Natural killer cell (primary cell): ENCODE results near the gene RBM6. TPM values are rescaled to one million over a fixed set of nuclear protein-coding genes. Genes with fewer than 3 reads are reported as not detected.
"Not testable (repeated sequence)": the region's sequence is repeated elsewhere in the genome, so short reads cannot be mapped to it uniquely, and the experiment has no call there.

Experiments
- ATAC-seq, 3 donors: fragments of 150-1000 bp in 2 of 3; fragments of 200-7000 bp in 1 of 3; cut with Tn5 transposase; 1 replicate in 1 of 3; 2 replicates in 2 of 3; pipeline ENCODE4 v1.10.0; 2021; ENCODE audit warnings: mild to moderate bottlenecking in 2 of 3, moderate library complexity in 2 of 3
- DNase-seq, 2 donors: peaks; one replicate each; pipeline versions ENCODE4 v3.0.0 to v3.0.0-alpha.2; 2013 to 2021; ENCODE audit warnings: mixed read lengths in 1 of 2
- H3K27ac ChIP-seq: one replicate; pipeline ENCODE4 v1.5.1; 2013; ENCODE audit warnings: mild to moderate bottlenecking, low read length
- H3K27me3 ChIP-seq: one replicate; pipeline ENCODE4 v1.6.1; 2013; ENCODE audit warnings: low read length; ENCODE audit not compliant: control insufficient read depth, insufficient read depth
- H3K36me3 ChIP-seq: one replicate; pipeline ENCODE4 v1.6.1; 2013; ENCODE audit warnings: low read length; ENCODE audit not compliant: control insufficient read depth, insufficient read depth
- H3K4me1 ChIP-seq: one replicate; pipeline ENCODE4 v1.6.1; 2013; ENCODE audit warnings: low read length; ENCODE audit not compliant: control insufficient read depth, insufficient read depth
- H3K4me3 ChIP-seq: one replicate; pipeline ENCODE4 v1.5.1; 2013; ENCODE audit warnings: low read length
- H3K9me3 ChIP-seq: one replicate; pipeline ENCODE4 v1.6.1; 2013; ENCODE audit warnings: low read length; ENCODE audit not compliant: control insufficient read depth, insufficient read depth
- H3K27ac Mint-ChIP-seq, 2 donors: one replicate each; pipeline ENCODE4 v1.8.0; 2022; ENCODE audit warnings: mild to moderate bottlenecking in 2 of 2, mixed read lengths in 2 of 2, moderate library complexity in 1 of 2
- H3K27me3 Mint-ChIP-seq, 2 donors: one replicate each; pipeline ENCODE4 v1.8.0; 2022; ENCODE audit warnings: low read depth in 2 of 2, mixed read lengths in 2 of 2
- H3K36me3 Mint-ChIP-seq: one replicate; pipeline ENCODE4 v1.8.0; 2022; ENCODE audit warnings: mixed read lengths
- H3K4me1 Mint-ChIP-seq, 2 donors: one replicate each; pipeline ENCODE4 v1.8.0; 2022; ENCODE audit warnings: mixed read lengths in 2 of 2
- H3K4me3 Mint-ChIP-seq: one replicate; pipeline ENCODE4 v1.8.0; 2022; ENCODE audit warnings: mild to moderate bottlenecking, moderate library complexity, mixed read lengths
- H3K9me3 Mint-ChIP-seq, 2 donors: one replicate each; pipeline ENCODE4 v1.8.0; 2022; ENCODE audit warnings: mixed read lengths in 2 of 2
- CTCF ChIP-seq: fragments of 200-600 bp; IDR thresholded peaks from one replicate; pipeline ENCODE4 v1.8.0; 2022; ENCODE audit warnings: antibody characterized with exemption
- WGBS: methylation state at CpG from one replicate; pipeline ENCODE4 v1.1.7; 2013; ENCODE audit warnings: missing lambda C conversion rate; ENCODE audit not compliant: insufficient coverage; 5-methylcytosine and 5-hydroxymethylcytosine counted together
- intact Hi-C: fragments of 100-400 bp; cut with micrococcal nuclease; formaldehyde crosslinking; loops from one replicate; pipeline ENCODE4 v1.14.2; 2022
- total RNA-seq, 4 donors: library from RNA; stranded (reverse); fragments of 120-200 nt in 1 of 4; gene quantifications; one replicate each; pipeline versions ENCODE4 v1.2.3 to v1.2.4, GENCODE V29; 2013 to 2022

The RBM6 gene
- total RNA-seq, 3 donors from 2014 or later (not counting 1 experiment from before 2014, with no cell fraction given) = 155 to 193 (median 157) TPM

DNA sequence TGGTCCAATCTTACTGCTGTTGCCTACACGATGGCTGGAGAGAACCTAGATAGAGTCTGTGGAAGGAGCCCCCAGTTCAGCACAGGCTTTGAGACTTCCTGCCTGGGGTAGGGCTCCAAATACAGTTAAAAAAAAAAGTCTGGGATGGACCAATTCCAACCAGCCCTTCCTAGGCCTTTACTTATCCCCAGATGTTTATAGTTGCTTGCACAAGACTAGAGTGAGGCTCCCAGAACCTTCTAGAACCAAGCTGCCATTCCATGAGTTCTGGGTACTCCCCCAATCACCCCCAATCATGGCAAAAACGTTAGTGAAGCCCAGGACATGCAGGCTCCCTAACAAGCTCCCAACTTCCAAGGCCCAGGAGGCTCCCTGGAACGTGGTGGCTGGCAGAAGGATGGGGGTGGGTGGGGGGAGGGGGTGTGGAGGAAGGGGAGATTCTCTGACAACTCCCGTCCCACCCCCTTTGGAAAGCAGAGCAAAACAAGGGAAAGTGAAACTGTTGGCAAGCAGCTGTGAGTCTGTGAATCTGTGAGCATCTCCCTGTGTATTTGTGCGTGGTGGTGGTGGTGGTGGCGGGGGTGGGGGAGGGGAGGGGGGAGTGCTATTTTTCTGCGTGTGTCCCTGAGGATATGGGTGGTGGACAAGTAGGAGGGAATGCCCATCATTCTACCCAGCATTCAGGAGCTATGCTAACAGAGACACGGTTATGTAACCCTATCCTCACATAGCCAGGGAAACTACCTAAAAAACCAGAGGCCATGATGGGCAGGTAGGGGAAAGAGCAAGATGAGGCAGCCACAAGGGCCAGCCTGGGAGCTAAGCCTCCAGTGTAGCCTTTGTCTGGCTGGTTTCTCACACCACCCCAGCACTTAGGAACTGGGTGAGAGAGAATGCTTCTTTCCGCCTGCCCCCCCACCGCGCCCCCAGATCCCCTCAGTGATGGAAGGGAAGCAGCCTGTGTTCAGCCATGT lies 38.3 kb upstream of the RBM6 start:
- 88% methylated on average over 5 of the region's 11 CpGs for WGBS
- Histone ChIP-seq H3K4me3 (no peak overlapping the region), H3K27ac (no peak overlapping the region), H3K36me3 (no peaks in the 10 kb centered on the region), H3K9me3 (no peaks in the 10 kb centered on the region), H3K4me1 (peaks cover 35% of the 10 kb centered on the region), H3K27me3 (no peaks in the 10 kb centered on the region)
- intact Hi-C loops = no loop called here
- Mint-ChIP-seq H3K27ac (no peak overlapping the region), H3K4me3 (no peak overlapping the region), H3K9me3 (no peaks in the 10 kb centered on the region), H3K36me3 (no peaks in the 10 kb centered on the region), H3K27me3 (no peaks in the 10 kb centered on the region), H3K4me1 (peaks cover 11 to 24% of the 10 kb centered on the region in 2 donors)
- DNase-seq = peak in 1 of 2 donors; percentile 25
- no peak for ATAC-seq
- no peak for TF ChIP-seq CTCF

DNA sequence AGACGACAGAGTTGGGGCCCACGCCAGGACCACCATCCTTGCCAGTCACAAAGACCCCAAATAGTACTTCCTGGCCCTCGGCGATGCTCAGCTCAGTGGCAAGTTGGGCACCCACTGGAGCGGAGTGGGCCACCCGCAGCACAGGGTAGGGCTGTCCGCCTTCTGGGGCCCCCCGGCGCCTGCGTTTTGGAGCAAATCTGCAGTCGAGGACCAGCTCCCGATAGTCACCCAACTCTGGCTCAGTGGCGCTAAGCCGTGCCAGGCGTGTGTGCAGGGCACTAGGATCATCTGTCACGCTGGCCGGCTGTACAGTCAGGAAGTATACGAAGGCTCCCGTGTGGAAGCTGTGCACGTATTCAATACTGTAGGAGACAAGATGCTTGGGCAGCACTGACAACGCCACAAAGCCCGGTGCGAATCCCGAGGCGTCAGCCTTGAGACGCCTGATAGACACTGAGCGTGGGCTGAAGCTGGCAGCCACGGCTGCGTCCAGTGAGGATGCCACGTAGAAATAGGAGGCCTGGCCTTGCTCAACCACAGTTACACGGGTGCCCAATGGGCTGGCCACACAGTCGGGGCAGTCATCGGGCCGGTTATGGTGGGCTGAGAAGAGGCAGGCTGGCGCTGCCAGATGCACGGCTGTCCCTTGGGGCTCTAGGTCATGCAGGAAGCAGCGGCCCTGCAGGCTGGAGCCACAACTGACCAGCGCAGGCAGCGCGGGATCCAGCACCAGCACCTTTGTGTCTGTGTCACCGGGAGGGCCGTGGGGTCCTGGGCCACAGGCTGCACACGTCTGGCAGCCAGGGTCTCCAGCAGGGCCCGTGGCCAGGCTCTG lies 37.2 kb upstream of the RBM6 start:
- TF ChIP-seq CTCF = no peak
- no peak overlapping the region for H3K4me3 ChIP-seq
- DNase-seq (peak in 1 of 2 donors; percentile 14), ATAC-seq (no peak)
- no peaks in the 10 kb centered on the region for H3K27me3 ChIP-seq
- H3K27ac ChIP-seq = no peak overlapping the region
- H3K27me3 Mint-ChIP-seq = no peaks in the 10 kb centered on the region
- H3K4me1 ChIP-seq = peaks cover 36% of the 10 kb centered on the region
- WGBS = 96% methylated on average over 44 of the region's 44 CpGs
- H3K36me3 ChIP-seq = no peaks in the 10 kb centered on the region
- H3K27ac Mint-ChIP-seq = no peak overlapping the region
- intact Hi-C loops = no loop called here
- H3K4me1 Mint-ChIP-seq = peaks cover 11 to 26% of the 10 kb centered on the region in 2 donors
- H3K9me3 Mint-ChIP-seq = no peaks in the 10 kb centered on the region
- peak overlapping the region; percentile 56 for H3K4me3 Mint-ChIP-seq
- no peaks in the 10 kb centered on the region for H3K9me3 ChIP-seq
- no peaks in the 10 kb centered on the region for H3K36me3 Mint-ChIP-seq

DNA sequence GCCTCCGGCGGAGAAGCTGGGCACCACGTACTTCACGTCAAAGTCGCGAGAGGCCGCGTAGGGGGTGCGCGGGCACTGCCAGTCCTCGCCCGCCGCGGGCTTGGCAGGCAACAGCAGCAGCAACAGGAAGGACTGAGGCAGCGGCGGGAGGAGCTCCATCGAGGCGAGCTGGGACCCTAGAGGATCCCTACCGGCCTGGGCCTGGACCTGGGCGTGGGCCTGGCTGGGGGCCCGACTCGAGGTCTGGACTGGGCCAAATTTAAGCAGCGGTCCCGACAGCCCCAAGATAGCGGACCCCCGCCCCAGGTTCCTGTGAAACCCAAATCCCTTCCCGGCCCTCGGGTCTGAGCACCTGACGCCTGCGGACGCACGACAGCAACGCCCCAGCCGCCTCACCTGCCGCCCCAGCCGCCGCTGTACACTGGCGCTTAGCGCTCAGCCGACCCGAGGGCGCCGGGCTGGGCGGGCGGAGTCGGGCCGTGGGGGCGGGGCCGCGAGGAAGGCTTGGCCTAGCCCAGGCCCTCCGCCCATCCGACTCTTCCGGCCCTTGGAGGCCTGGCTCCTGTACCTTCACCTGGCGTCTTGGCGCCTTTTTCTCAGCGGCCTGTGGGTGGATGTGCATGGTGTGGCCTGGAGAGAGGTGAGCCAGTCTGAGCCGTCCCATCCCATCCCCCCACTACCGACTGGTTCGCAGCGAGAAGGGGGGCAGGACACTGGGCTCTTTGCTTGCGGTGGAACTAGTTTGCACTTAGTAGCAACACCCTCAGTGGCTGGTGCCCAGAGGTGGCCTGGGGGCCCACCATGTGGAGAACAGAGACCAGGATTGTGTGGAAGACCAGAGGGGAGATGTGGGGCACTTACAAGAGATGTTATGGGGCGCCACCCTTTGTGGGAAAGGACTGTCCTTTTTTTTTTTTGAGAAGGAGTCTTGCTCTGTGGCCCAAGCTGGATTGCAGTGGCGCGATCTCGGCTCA lies 36.2 kb upstream of the RBM6 start, which contains the start of gene MST1R:
MST1R (minus strand) TSS at position 423 of the 974 bp plus-strand sequence; CDS start at position 159, 264 bp downstream.
- Histone ChIP-seq H3K4me1 (peaks cover 36% of the 10 kb centered on the region), H3K27me3 (no peaks in the 10 kb centered on the region), H3K9me3 (no peaks in the 10 kb centered on the region), H3K27ac (peak within 1 kb of the TSS; percentile 50), H3K36me3 (no peaks in the 10 kb centered on the region), H3K4me3 (peak within 1 kb of the TSS; percentile 54)
- TF ChIP-seq CTCF = no peak
- peaks cover 11 to 26% of the 10 kb centered on the region in 2 donors for H3K4me1 Mint-ChIP-seq
- WGBS = 41% methylated on average over 61 of the region's 65 CpGs
- intact Hi-C loops = loop anchor here (1.0 kb wide), 1 partner anchor 47 kb away; the partner anchor contains the start of gene TRAIP
- DNase-seq (peak; percentile 77 to 90), ATAC-seq (peak; percentile 93 to 96 (median 96))
- H3K9me3 Mint-ChIP-seq = no peaks in the 10 kb centered on the region
- H3K36me3 Mint-ChIP-seq = no peaks in the 10 kb centered on the region
- H3K27me3 Mint-ChIP-seq = no peaks in the 10 kb centered on the region
- H3K4me3 Mint-ChIP-seq = peak within 1 kb of the TSS; percentile 84
- H3K27ac Mint-ChIP-seq = peak within 1 kb of the TSS; percentile 67 to 81

DNA sequence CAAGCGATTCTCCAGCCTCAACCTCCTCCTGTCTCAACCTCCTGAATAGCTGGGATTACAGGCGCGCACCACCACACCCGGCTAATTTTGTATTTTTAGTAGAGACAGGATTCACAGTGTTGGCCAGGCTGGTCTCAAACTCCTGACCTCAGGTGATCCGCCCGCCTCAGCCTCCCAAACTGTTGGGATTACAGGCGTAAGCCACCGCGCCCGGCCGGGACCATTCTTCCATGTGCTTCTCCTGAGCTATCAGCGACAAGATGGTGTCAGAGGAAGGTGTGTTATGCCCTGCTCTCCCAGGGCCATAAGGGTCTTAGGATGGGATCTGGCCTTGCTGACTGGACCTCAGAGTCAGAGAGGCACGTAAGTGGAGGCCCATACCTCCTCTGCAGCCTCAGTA lies 35.5 kb upstream of the RBM6 start:
- not testable (repeated sequence) for ATAC-seq, H3K36me3 ChIP-seq, H3K9me3 Mint-ChIP-seq, H3K36me3 Mint-ChIP-seq, H3K27ac ChIP-seq, H3K27me3 Mint-ChIP-seq, H3K9me3 ChIP-seq, DNase-seq, H3K27me3 ChIP-seq, H3K4me3 ChIP-seq
- H3K4me1 ChIP-seq = peaks cover 36% of the 10 kb centered on the region
- peak overlapping the region; percentile 67 to 81 for H3K27ac Mint-ChIP-seq
- H3K4me1 Mint-ChIP-seq = peaks cover 11 to 26% of the 10 kb centered on the region in 2 donors
- intact Hi-C loops = loop anchor here (1.0 kb wide), 1 partner anchor 48 kb away; the partner anchor contains the start of gene TRAIP
- H3K4me3 Mint-ChIP-seq = peak overlapping the region; percentile 84
- WGBS = 92% methylated on average over 13 of the region's 13 CpGs
